K562 (cell line): Measurements from ENCODE around the gene RGMA. TPM values are rescaled to one million over a fixed set of nuclear protein-coding genes. Genes with fewer than 3 reads are reported as not detected.

Source experiments
- ATAC-seq: fragments of 200-7000 bp; cut with Tn5 transposase; 3 replicates; pipeline ENCODE4 v1.9.1; 2020; ENCODE audit warnings: moderate library complexity
- BruUV-seq: library from RNA; stranded (reverse); fragments of 400-500 nt; replicated peaks from 2 replicates; lab custom pipeline; 2021; lab: Mats Ljungman, UMichigan
- CTCF ChIA-PET: fragments of 300-600 bp; formaldehyde crosslinking; extraction: SDS; loops from one replicate; lab custom pipeline; 2021; ENCODE audit warnings: low intra/inter-chr PET ratio; lab: Yijun Ruan, JAX
- POLR2A ChIA-PET: fragments of 300-600, 350-650 bp; sonication (Branson Sonifier 250); formaldehyde crosslinking; extraction: SDS; loops from one replicate; lab custom pipeline; 2021; ENCODE audit warnings: antibody characterized with exemption, inconsistent platforms; lab: Yijun Ruan, JAX
- DNase-seq, 4 experiments: peaks; one replicate each; pipeline versions ENCODE4 v3.0.0 to v3.0.0-alpha.2; 2011 to 2018; ENCODE audit warnings: low spot score in 3 of 4, mixed read lengths in 3 of 4; ENCODE audit errors: extremely low read depth in 1 of 4
- FAIRE-seq: peaks from 2 replicates; lab custom pipeline; 2011; peaks lifted over from hg19 to GRCh38; lab: Jason Lieb, UNC
- H2AFZ ChIP-seq: 2 replicates; pipeline ENCODE4 v1.6.0; 2011; ENCODE audit warnings: low read depth, low read length, control low read depth, inconsistent platforms
- H3K27ac ChIP-seq: fragments of 200-600 bp; 3 replicates; pipeline ENCODE4 v1.8.0; 2011; ENCODE audit warnings: low read depth, mild to moderate bottlenecking, control low read depth, inconsistent platforms, low read length, moderate library complexity, mixed read lengths; ENCODE audit errors: extremely low read depth
- H3K27me3 ChIP-seq, 2 experiments: fragments of 300-600 bp in 1 of 2; 2 replicates in 1 of 2; 3 replicates in 1 of 2; pipeline versions ENCODE4 v1.6.0 to v1.8.0; 2011; ENCODE audit warnings: inconsistent platforms in 2 of 2, low read length in 2 of 2, mild to moderate bottlenecking in 1 of 2, mixed read lengths in 1 of 2, moderate library complexity in 1 of 2; ENCODE audit not compliant: control insufficient read depth in 2 of 2, insufficient read depth in 2 of 2
- H3K36me3 ChIP-seq: fragments of 300-600 bp; 3 replicates; pipeline ENCODE4 v1.8.0; 2011; ENCODE audit warnings: mild to moderate bottlenecking, low read length, inconsistent platforms; ENCODE audit not compliant: control insufficient read depth, insufficient read depth
- H3K4me1 ChIP-seq, 2 experiments: fragments of 200-600 bp in 1 of 2; replicated peaks in 1 of 2; 2 replicates in 1 of 2; 3 replicates in 1 of 2; pipeline versions ENCODE4 v1.5.1 to v1.8.0; 2011; ENCODE audit warnings: inconsistent platforms in 2 of 2, low read length in 2 of 2, mild to moderate bottlenecking in 1 of 2, mixed read lengths in 1 of 2, moderate library complexity in 1 of 2; ENCODE audit not compliant: control insufficient read depth in 2 of 2, insufficient read depth in 2 of 2
- H3K4me2 ChIP-seq: 2 replicates; pipeline ENCODE4 v1.6.1; 2011; ENCODE audit warnings: low read length, control low read depth, inconsistent platforms, mixed read lengths; ENCODE audit not compliant: insufficient read depth
- H3K4me3 ChIP-seq: fragments of 200-600 bp; sonication (generic), shearing (Covaris generic); 2 replicates; pipeline ENCODE4 v1.5.1; 2016; ENCODE audit warnings: control low read depth, inconsistent platforms
- H3K79me2 ChIP-seq: fragments of 200-600 bp; 3 replicates; pipeline ENCODE4 v1.8.0; 2011; ENCODE audit warnings: low read length, inconsistent platforms; ENCODE audit not compliant: control insufficient read depth, insufficient read depth
- H3K9ac ChIP-seq, 2 experiments: 2 replicates each; pipeline versions ENCODE4 v1.6.0 to v1.6.1; 2011; ENCODE audit warnings: low read depth in 2 of 2, low read length in 2 of 2, control low read depth in 1 of 2, inconsistent platforms in 1 of 2, mild to moderate bottlenecking in 1 of 2, mixed read lengths in 1 of 2; ENCODE audit not compliant: insufficient read depth in 1 of 2
- H3K9me1 ChIP-seq: one replicate; pipeline ENCODE4 v1.6.0; 2011; ENCODE audit warnings: inconsistent platforms, mild to moderate bottlenecking, low read length, moderate library complexity; ENCODE audit not compliant: control insufficient read depth, insufficient read depth
- H3K9me3 ChIP-seq: replicated peaks from 2 replicates; pipeline ENCODE4 v1.5.1; 2011; ENCODE audit warnings: low read depth, low read length, inconsistent platforms; ENCODE audit not compliant: control insufficient read depth, insufficient read depth
- H4K20me1 ChIP-seq: replicated peaks from 2 replicates; pipeline ENCODE4 v1.6.1; 2011; ENCODE audit warnings: low read length, inconsistent platforms, mixed read lengths; ENCODE audit not compliant: control insufficient read depth, insufficient read depth
- WGBS: fragments of 100-300 bp; shearing (Covaris generic); methylation state at CpG from one replicate; pipeline ENCODE4 v1.1.6; 2016; ENCODE audit warnings: low coverage, mixed read lengths; ENCODE audit not compliant: insufficient coverage; ENCODE audit errors: missing lambda C conversion rate; 5-methylcytosine and 5-hydroxymethylcytosine counted together
- in situ Hi-C: fragments of 300-500 bp; cut with MboI; formaldehyde crosslinking; loops from 4 replicates; pipeline ENCODE4 v1.15.0; 2018; ENCODE audit warnings: inconsistent platforms, mixed read lengths
- intact Hi-C: fragments of 100-400 bp; cut with micrococcal nuclease; formaldehyde crosslinking; loops from 2 replicates; pipeline ENCODE4 v1.14.2; 2022
- polyA plus RNA-seq, 8 experiments: library from polyadenylated mRNA; depleted of rRNA in 4 of 8; stranded (reverse) in 5 of 8; unstranded in 3 of 8; fragments of >200 nt; fragmentation: Nextera tagmentation in 2 of 8; fragmentation: Illumina TruSeq in 1 of 8; extraction: Ambion mirVana in 2 of 8; extraction: Trizol in 1 of 8; gene quantifications; 2 replicates each; pipeline versions ENCODE4 v1.2.1 to v1.2.3, GENCODE V29; 2011 to 2014; ENCODE audit warnings: inconsistent platforms in 1 of 8, missing spikeins in 1 of 8
- total RNA-seq, 7 experiments: library from RNA; depleted of rRNA in 6 of 7; stranded (reverse); fragments of >200 nt in 6 of 7; fragmentation: Illumina TruSeq in 2 of 7; extraction: Trizol in 2 of 7; gene quantifications; 2 replicates each; pipeline versions ENCODE4 v1.2.1 to v1.2.3, GENCODE V29; 2011 to 2021; ENCODE audit warnings: low replicate concordance in 1 of 7
- TF ChIP-seq, protein P1 (sequence below): sonication (generic); formaldehyde crosslinking; IDR thresholded peaks from 2 replicates; pipeline ENCODE4 v1.5.0; 2020; ENCODE audit warnings: missing genetic modification reagents
- TF ChIP-seq, protein P2 (sequence below): sonication (generic); formaldehyde crosslinking; IDR thresholded peaks from 2 replicates; pipeline ENCODE4 v1.8.1; 2023; ENCODE audit warnings: mild to moderate bottlenecking, missing genetic modification reagents

The RGMA gene
- total and polyA plus RNA-seq, 9 of the 15 experiments (the other 6 are each of a cell fraction or from before 2014, with no cell fraction given) = 0.03 to 0.05 (median 0.03) TPM; not detected in 6

DNA sequence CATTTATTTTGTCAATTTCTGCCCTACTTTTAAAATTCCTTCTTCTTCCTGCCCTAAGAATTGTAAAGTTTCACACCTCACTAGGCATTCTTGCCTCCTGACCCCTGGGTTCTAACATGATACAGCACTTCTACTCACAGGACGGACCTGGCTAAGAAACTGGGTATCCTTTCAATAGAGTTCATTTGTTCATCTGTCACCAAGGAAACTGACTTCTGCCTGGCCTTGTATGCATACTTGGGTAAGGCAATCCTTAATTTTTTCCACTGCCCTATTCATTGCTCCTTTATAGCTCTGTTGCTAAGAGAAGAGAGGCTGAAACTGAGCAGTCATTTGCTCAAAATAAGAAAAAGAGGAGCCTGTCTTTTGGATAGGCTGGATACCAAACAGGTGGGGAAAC, 3.3 kb downstream of the RGMA start:
- Histone ChIP-seq H4K20me1 (no peaks in the 10 kb centered on the region), H3K36me3 (no peaks in the 10 kb centered on the region), H3K79me2 (no peaks in the 10 kb centered on the region), H3K27ac (no peak overlapping the region), H3K4me2 (no peak overlapping the region), H3K27me3 (peaks cover 4 to 15% of the 10 kb centered on the region in 2 experiments; a peak in 3 of 5 replicates), H3K9me3 (no peaks in the 10 kb centered on the region), H3K9ac (no peak overlapping the region), H2AFZ (no peak overlapping the region), H3K9me1 (no peaks in the 10 kb centered on the region), H3K4me3 (no peak overlapping the region), H3K4me1 (peaks cover 0 to 11% of the 10 kb centered on the region in 2 experiments; a peak in 1 of 5 replicates)
- DNase-seq (no peak), ATAC-seq (no peak), FAIRE-seq (no peak)
- TF ChIP-seq, protein P1, sequence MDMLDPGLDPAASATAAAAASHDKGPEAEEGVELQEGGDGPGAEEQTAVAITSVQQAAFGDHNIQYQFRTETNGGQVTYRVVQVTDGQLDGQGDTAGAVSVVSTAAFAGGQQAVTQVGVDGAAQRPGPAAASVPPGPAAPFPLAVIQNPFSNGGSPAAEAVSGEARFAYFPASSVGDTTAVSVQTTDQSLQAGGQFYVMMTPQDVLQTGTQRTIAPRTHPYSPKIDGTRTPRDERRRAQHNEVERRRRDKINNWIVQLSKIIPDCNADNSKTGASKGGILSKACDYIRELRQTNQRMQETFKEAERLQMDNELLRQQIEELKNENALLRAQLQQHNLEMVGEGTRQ (CRISPR knock-in tag) = no peak
- TF ChIP-seq, protein P2, sequence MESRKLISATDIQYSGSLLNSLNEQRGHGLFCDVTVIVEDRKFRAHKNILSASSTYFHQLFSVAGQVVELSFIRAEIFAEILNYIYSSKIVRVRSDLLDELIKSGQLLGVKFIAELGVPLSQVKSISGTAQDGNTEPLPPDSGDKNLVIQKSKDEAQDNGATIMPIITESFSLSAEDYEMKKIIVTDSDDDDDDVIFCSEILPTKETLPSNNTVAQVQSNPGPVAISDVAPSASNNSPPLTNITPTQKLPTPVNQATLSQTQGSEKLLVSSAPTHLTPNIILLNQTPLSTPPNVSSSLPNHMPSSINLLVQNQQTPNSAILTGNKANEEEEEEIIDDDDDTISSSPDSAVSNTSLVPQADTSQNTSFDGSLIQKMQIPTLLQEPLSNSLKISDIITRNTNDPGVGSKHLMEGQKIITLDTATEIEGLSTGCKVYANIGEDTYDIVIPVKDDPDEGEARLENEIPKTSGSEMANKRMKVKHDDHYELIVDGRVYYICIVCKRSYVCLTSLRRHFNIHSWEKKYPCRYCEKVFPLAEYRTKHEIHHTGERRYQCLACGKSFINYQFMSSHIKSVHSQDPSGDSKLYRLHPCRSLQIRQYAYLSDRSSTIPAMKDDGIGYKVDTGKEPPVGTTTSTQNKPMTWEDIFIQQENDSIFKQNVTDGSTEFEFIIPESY (CRISPR knock-in tag) = no peak
- WGBS = 0% methylated on average over 1 of the region's 1 CpG
- ChIA-PET POLR2A (no interaction called here), CTCF (no interaction called here)
- BruUV-seq = no TSS peak
- in situ Hi-C loops = no loop called here
- intact Hi-C loops = no loop called here
